IMR-90 (cell line): ENCODE results near the gene ARSJ. TPM values are rescaled to one million over a fixed set of nuclear protein-coding genes. Genes with fewer than 3 reads are reported as not detected.

Source experiments
- ATAC-seq: fragments of 200-7000 bp; cut with Tn5 transposase; 2 replicates; pipeline ENCODE4 v1.9.1; 2020; ENCODE audit warnings: low read depth, mild to moderate bottlenecking, moderate library complexity
- BruUV-seq: library from RNA; stranded (reverse); fragments of 400-500 nt; replicated peaks from 2 replicates; lab custom pipeline; 2021; lab: Mats Ljungman, UMichigan
- CTCF ChIA-PET: fragments of 300-600 bp; formaldehyde crosslinking; extraction: SDS; loops from one replicate; lab custom pipeline; 2021; ENCODE audit warnings: antibody characterized with exemption; lab: Yijun Ruan, JAX
- POLR2A ChIA-PET: fragments of 300-600 bp; sonication (Branson Sonifier 250); formaldehyde crosslinking; loops from one replicate; lab custom pipeline; 2022; ENCODE audit warnings: antibody characterized with exemption; ENCODE audit not compliant: unreplicated experiment; lab: Charles Lee
- DNase-seq: peaks from one replicate; pipeline ENCODE4 v3.0.0; 2013
- H2AFZ ChIP-seq: replicated peaks from 2 replicates; pipeline ENCODE3; 2013; ENCODE audit warnings: low read length, mild to moderate bottlenecking; ENCODE audit not compliant: poor library complexity
- H2AK5ac ChIP-seq: 2 replicates; pipeline ENCODE4 v1.6.1; 2013; ENCODE audit warnings: low read depth, low read length, inconsistent platforms
- H2AK9ac ChIP-seq: replicated peaks from 2 replicates; pipeline ENCODE3; 2013; ENCODE audit warnings: mild to moderate bottlenecking, low read depth, low read length, moderate library complexity; ENCODE audit not compliant: poor library complexity
- H2BK120ac ChIP-seq: 2 replicates; pipeline ENCODE4 v1.6.1; 2013; ENCODE audit warnings: low read depth, low read length, inconsistent platforms
- H2BK15ac ChIP-seq: 3 replicates; pipeline ENCODE4 v1.6.1; 2013; ENCODE audit warnings: low read depth, low read length, inconsistent platforms
- H2BK20ac ChIP-seq: 2 replicates; pipeline ENCODE4 v1.6.1; 2013; ENCODE audit warnings: low read depth, mild to moderate bottlenecking, inconsistent platforms, low read length, moderate library complexity
- H2BK5ac ChIP-seq: 2 replicates; pipeline ENCODE4 v1.6.1; 2013; ENCODE audit warnings: mild to moderate bottlenecking, low read depth, low read length, inconsistent platforms; ENCODE audit not compliant: poor library complexity, severe bottlenecking
- H3K14ac ChIP-seq: replicated peaks from 2 replicates; pipeline ENCODE4 v1.6.1; 2013; ENCODE audit warnings: low read depth, low read length, inconsistent platforms
- H3K18ac ChIP-seq: 2 replicates; pipeline ENCODE4 v1.6.1; 2013; ENCODE audit warnings: low read depth, low read length, control low read depth
- H3K23ac ChIP-seq: 2 replicates; pipeline ENCODE4 v1.6.1; 2013; ENCODE audit warnings: low read depth, low read length, inconsistent platforms
- H3K27ac ChIP-seq: 2 replicates; pipeline ENCODE4 v1.5.1; 2013; ENCODE audit warnings: mild to moderate bottlenecking, control low read depth, low read length; ENCODE audit not compliant: insufficient read depth
- H3K27me3 ChIP-seq: 2 replicates; pipeline ENCODE4 v1.6.1; 2013; ENCODE audit warnings: low read length; ENCODE audit not compliant: control insufficient read depth, insufficient read depth
- H3K36me3 ChIP-seq: 2 replicates; pipeline ENCODE4 v1.6.1; 2013; ENCODE audit warnings: low read length, mixed read lengths; ENCODE audit not compliant: control insufficient read depth, insufficient read depth
- H3K4ac ChIP-seq: 2 replicates; pipeline ENCODE4 v1.6.1; 2013; ENCODE audit warnings: low read depth, low read length, inconsistent platforms
- H3K4me1 ChIP-seq: 2 replicates; pipeline ENCODE4 v1.6.1; 2013; ENCODE audit warnings: low read length, mixed read lengths; ENCODE audit not compliant: control insufficient read depth, insufficient read depth
- H3K4me2 ChIP-seq: 2 replicates; pipeline ENCODE4 v1.6.1; 2013; ENCODE audit warnings: low read depth, mild to moderate bottlenecking, control low read depth, low read length, moderate library complexity
- H3K4me3 ChIP-seq: 2 replicates; pipeline ENCODE4 v1.5.1; 2013; ENCODE audit warnings: low read depth, mild to moderate bottlenecking, control low read depth, low read length, moderate library complexity; ENCODE audit not compliant: insufficient read depth
- H3K56ac ChIP-seq: 2 replicates; pipeline ENCODE4 v1.6.1; 2013; ENCODE audit warnings: low read length, inconsistent platforms; ENCODE audit not compliant: insufficient read depth; ENCODE audit errors: extremely low read depth
- H3K79me1 ChIP-seq, 2 experiments: 2 replicates each; pipeline ENCODE4 v1.6.1; 2013; ENCODE audit warnings: low read length in 2 of 2, inconsistent platforms in 1 of 2, low read depth in 1 of 2
- H3K9ac ChIP-seq: 2 replicates; pipeline ENCODE4 v1.6.1; 2013; ENCODE audit warnings: low read depth, low read length, control low read depth
- H3K9me1 ChIP-seq: 2 replicates; pipeline ENCODE4 v1.6.1; 2013; ENCODE audit warnings: low read length, inconsistent platforms; ENCODE audit not compliant: insufficient read depth
- H3K9me3 ChIP-seq: 2 replicates; pipeline ENCODE4 v1.6.1; 2013; ENCODE audit warnings: low read length; ENCODE audit not compliant: control insufficient read depth, insufficient read depth
- H4K20me1 ChIP-seq: 2 replicates; pipeline ENCODE4 v1.6.1; 2013; ENCODE audit warnings: low read length, inconsistent platforms; ENCODE audit not compliant: insufficient read depth
- H4K5ac ChIP-seq: 2 replicates; pipeline ENCODE4 v1.6.1; 2013; ENCODE audit warnings: mild to moderate bottlenecking, low read depth, low read length, control low read depth
- H4K8ac ChIP-seq, 2 experiments: 2 replicates each; pipeline ENCODE4 v1.6.1; 2013; ENCODE audit warnings: low read depth in 2 of 2, low read length in 2 of 2, control low read depth in 1 of 2, inconsistent platforms in 1 of 2
- H4K91ac ChIP-seq: 2 replicates; pipeline ENCODE4 v1.6.1; 2013; ENCODE audit warnings: low read depth, low read length, inconsistent platforms; ENCODE audit not compliant: insufficient read depth
- FOS ChIP-seq: fragments of 150-350 bp; IDR thresholded peaks from 2 replicates; pipeline ENCODE4 v1.6.1; 2016; ENCODE audit warnings: low read depth, low read length
- NFE2L2 ChIP-seq: fragments of 150-350 bp; IDR thresholded peaks from 2 replicates; pipeline ENCODE4 v1.6.1; 2016; ENCODE audit warnings: low read depth, mild to moderate bottlenecking, low read length
- RFX5 ChIP-seq: IDR thresholded peaks from 2 replicates; pipeline ENCODE4 v1.8.0; 2012; ENCODE audit warnings: low read depth, mild to moderate bottlenecking, low read length, moderate library complexity
- WGBS, 2 experiments: methylation state at CpG; one replicate each; pipeline versions ENCODE4 v1.1.5 to v1.1.7; 2013; ENCODE audit warnings: missing lambda C conversion rate in 2 of 2; ENCODE audit not compliant: insufficient read length in 1 of 2; ENCODE audit errors: extremely low coverage in 2 of 2; 5-methylcytosine and 5-hydroxymethylcytosine counted together
- dilution Hi-C: fragments of 300-500 bp; cut with HindIII; formaldehyde crosslinking; loops from one replicate; pipeline ENCODE4 v1.14.3; 2018; ENCODE audit warnings: low sequenced_read_pairs; ENCODE audit not compliant: unreplicated experiment
- in situ Hi-C: fragments of 300-500 bp; cut with MboI; formaldehyde crosslinking; loops from 3 replicates; pipeline ENCODE4 v1.14.3; 2019; ENCODE audit warnings: low sequenced_read_pairs, inconsistent platforms, mixed read lengths
- intact Hi-C: fragments of 100-400 bp; cut with micrococcal nuclease; formaldehyde crosslinking; loops from 2 replicates; pipeline ENCODE4 v1.10.0; 2022
- polyA plus RNA-seq, 3 experiments: library from polyadenylated mRNA; depleted of rRNA; stranded (reverse); fragments of >200 nt; gene quantifications; 2 replicates each; pipeline ENCODE4 v1.2.3, GENCODE V29; 2012; ENCODE audit warnings: low replicate concordance in 1 of 3
- total RNA-seq: library from RNA; depleted of rRNA; stranded (reverse); fragments of >200 nt; gene quantifications from 2 replicates; pipeline ENCODE4 v1.2.3, GENCODE V29; 2012

Gene ARSJ
- total and polyA plus RNA-seq, 2 of the 4 experiments (the other 2 are of a cell fraction): 47.7 to 143 TPM

DNA sequence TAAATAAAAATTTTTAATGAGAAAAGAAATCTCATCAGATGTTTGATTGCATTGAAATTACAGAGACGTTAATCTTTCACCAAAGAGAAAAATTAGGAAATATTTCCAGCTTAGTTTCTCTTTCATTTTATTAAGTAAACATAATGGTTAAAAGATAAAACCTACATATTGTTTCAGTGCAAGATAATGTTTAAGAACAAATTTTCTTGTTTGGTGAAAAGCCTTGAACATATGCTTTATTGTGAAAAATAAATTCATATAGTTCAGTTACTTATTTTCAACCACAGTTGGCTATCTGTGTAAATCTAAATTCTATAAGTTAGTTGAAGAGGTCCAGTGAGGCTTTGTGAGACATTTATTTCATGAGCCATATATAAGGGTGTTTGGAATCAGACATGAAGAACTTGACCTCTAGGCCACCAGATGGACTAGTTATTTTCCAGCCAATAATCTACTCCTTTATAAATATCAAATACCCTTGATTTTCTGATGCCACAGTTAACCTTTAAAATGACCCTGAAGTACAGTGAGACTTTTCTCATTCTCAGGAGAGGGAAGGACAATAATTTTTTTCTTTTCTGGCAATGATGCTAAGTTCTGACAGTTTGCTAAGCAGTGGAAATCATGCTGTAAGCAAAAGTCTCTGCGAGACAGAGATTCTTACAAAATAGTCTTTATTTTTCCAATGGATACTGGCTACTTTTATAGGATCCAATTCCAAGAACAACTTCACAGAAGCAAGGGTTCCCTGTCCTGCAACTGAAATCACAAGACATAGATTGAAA lies 2.5 kb downstream of the ARSJ start:
- ChIA-PET CTCF (interaction anchor here (0.6 to 1.2 kb wide), 2 partner anchors 16 to 392 kb away, joined by 3 read pairs; no protein-coding TSS in a partner anchor), POLR2A (interaction anchor here (0.5 kb wide), 1 partner anchor 193 kb away, joined by 3 read pairs; no protein-coding TSS in a partner anchor)
- Histone ChIP-seq H3K14ac (peak overlapping the region; percentile 84), H3K9me1 (peaks cover under 1% of the 10 kb centered on the region; the same call in 1 of the 2 replicates), H4K8ac (peak overlapping the region in 1 of 2 experiments; percentile 64; a peak in 2 of 4 replicates), H2BK120ac (peak overlapping the region; percentile 48; the same call in 1 of the 2 replicates), H3K56ac (peak overlapping the region; percentile 82), H3K27me3 (no peaks in the 10 kb centered on the region), H3K79me1 (peaks cover under 1 to 13% of the 10 kb centered on the region in 2 experiments; a peak in 3 of 4 replicates), H2AK5ac (no peak overlapping the region; the same call in 1 of the 2 replicates), H3K9me3 (no peaks in the 10 kb centered on the region), H2BK5ac (peak overlapping the region; percentile 96), H2AFZ (no peak overlapping the region), H4K91ac (peak overlapping the region; percentile 49; the same call in 1 of the 2 replicates), H2BK15ac (no peak overlapping the region), H4K20me1 (peaks cover 6% of the 10 kb centered on the region; the same call in 1 of the 2 replicates), H3K18ac (peak overlapping the region; percentile 71), H3K9ac (peak overlapping the region; percentile 99), H3K4me2 (peak overlapping the region; percentile 99), H3K4me3 (peak overlapping the region; percentile 73), H3K36me3 (peaks cover 8% of the 10 kb centered on the region), H3K4me1 (peaks cover 8% of the 10 kb centered on the region), H3K27ac (peak overlapping the region; percentile 98; the same call in 1 of the 2 replicates), H3K4ac (peak overlapping the region; percentile 38; the same call in 1 of the 2 replicates), H2BK20ac (peak overlapping the region; percentile 18; the same call in 1 of the 2 replicates), H2AK9ac (no peak overlapping the region), H3K23ac (peak overlapping the region; percentile 71), H4K5ac (peak overlapping the region; percentile 63; the same call in 1 of the 2 replicates)
- DNase-seq (no peak), ATAC-seq (no peak)
- TF ChIP-seq FOS (no peak), NFE2L2 (no peak), RFX5 (no peak)
- no TSS peak for BruUV-seq
- intact Hi-C loops (loop anchor here (1.0 to 5.0 kb wide), 6 partner anchors 18 to 585 kb away; no protein-coding TSS in a partner anchor), dilution Hi-C loops (no loop called here), in situ Hi-C loops (loop anchor here (5.0 kb wide), 1 partner anchor 405 kb away; no protein-coding TSS in a partner anchor)
- no CpG with 5 or more reads among the region's 2 CpGs for WGBS, 2 experiments
